ENCODE data around the gene CD9. TPM values are rescaled to one million over a fixed set of nuclear protein-coding genes. Genes with fewer than 3 reads are reported as not detected.
A peak's percentile ranks its signal among the peaks of the same experiment; 100 is the strongest.

The CD9 gene
- total and polyA plus RNA-seq, 2 of the 8 experiments (the other 6 are each of a cell fraction or from before 2014, with no cell fraction given): 168 to 319 TPM

- H3K23ac ChIP-seq (ENCODE audit: insufficient read length): no peak overlapping the region
- no peaks in the 10 kb centered on the region for H3K23me2 ChIP-seq (ENCODE audit: low read depth, low read length)
- no peak overlapping the region for H4K91ac ChIP-seq (replicated peaks; ENCODE audit: insufficient read length, low read length)
- no peak overlapping the region for H2BK120ac ChIP-seq (replicated peaks; ENCODE audit: low read depth, low read length)
- no peak overlapping the region for H2AFZ ChIP-seq (ENCODE audit: low read length)
- CTCF ChIA-PET (ENCODE audit: partially characterized antibody): no interaction called here
- no peak overlapping the region for H2AK5ac ChIP-seq (ENCODE audit: low read depth, low read length)
- no peak overlapping the region for H3K18ac ChIP-seq (ENCODE audit: extremely low read depth, low read length)
- no peak overlapping the region for H3K27ac ChIP-seq (ENCODE audit: low read depth, low read length)
- H3K56ac ChIP-seq (replicated peaks; ENCODE audit: insufficient read length, low read depth, low read length): no peak overlapping the region
- no peak overlapping the region for H3K4me3 ChIP-seq (ENCODE audit: extremely low read depth in 1 of 4, insufficient read depth in 2 of 4, low read depth in 3 of 4, low read length in 4 of 4)
- H2BK15ac ChIP-seq (ENCODE audit: low read length): no peak overlapping the region
- no peak overlapping the region for H3K4me2 ChIP-seq (ENCODE audit: insufficient read depth in 1 of 2, low read depth in 2 of 2, low read length in 2 of 2)
- POLR2A ChIA-PET (ENCODE audit: partially characterized antibody): no interaction called here
- H3K14ac ChIP-seq (ENCODE audit: insufficient read length): no peak overlapping the region
- no peaks in the 10 kb centered on the region for H3K79me1 ChIP-seq (ENCODE audit: low read depth, low read length)
- H4K20me1 ChIP-seq (replicated peaks in 1 of 2; ENCODE audit: control insufficient read depth in 1 of 2, insufficient read depth in 2 of 2, low read length in 2 of 2): no peaks in the 10 kb centered on the region
- no peak overlapping the region for H2BK5ac ChIP-seq (ENCODE audit: low read depth, low read length)
- no peak overlapping the region for H3K9ac ChIP-seq (replicated peaks in 1 of 4; ENCODE audit: extremely low read depth in 1 of 4, low read depth in 3 of 4, low read length in 3 of 4)
- no peaks in the 10 kb centered on the region for H3K27me3 ChIP-seq (replicated peaks in 1 of 4; ENCODE audit: control insufficient read depth in 3 of 4, extremely low read depth in 1 of 4, insufficient read depth in 3 of 4, low read length in 3 of 4)
- WGBS, 2 experiments (ENCODE audit: extremely low coverage in 1 of 2, insufficient coverage in 1 of 2, insufficient read length in 1 of 2, insufficient replicate concordance in 2 of 2, low coverage in 1 of 2, low lambda C conversion rate in 2 of 2, missing lambda C conversion rate in 1 of 2): 89% methylated on average over 15 of the region's 15 CpGs; no CpG with 5 or more reads in 1 of the 2 experiments
- H3K4ac ChIP-seq (replicated peaks; ENCODE audit: insufficient read length, low read depth, low read length): no peak overlapping the region
- H3K9me3 ChIP-seq (ENCODE audit: insufficient read depth in 2 of 2, low read depth in 1 of 2, low read length in 1 of 2): no peaks in the 10 kb centered on the region; a peak in 1 of 4 replicates
- 0 out of 2 replicates have a peak overlapping the region, but pooled peaks have one; percentile 31 for H4K8ac ChIP-seq (ENCODE audit: extremely low read depth, insufficient read depth, low read length)
- no peak overlapping the region for H2BK12ac ChIP-seq (ENCODE audit: low read depth, low read length)
- no peak for FAIRE-seq
- no peak for DNase-seq (ENCODE audit: low read depth in 1 of 2, low spot score in 2 of 2)
- H3K4me1 ChIP-seq (replicated peaks in 1 of 4; ENCODE audit: control insufficient read depth in 3 of 4, insufficient read depth in 4 of 4, low read length in 3 of 4): no peaks in the 10 kb centered on the region
- H4K5ac ChIP-seq (ENCODE audit: insufficient read length, low read depth, low read length): no peak overlapping the region
- H3K36me3 ChIP-seq (ENCODE audit: control insufficient read depth in 2 of 4, insufficient read depth in 4 of 4, low read length in 3 of 4): no peaks in the 10 kb centered on the region
- no peaks in the 10 kb centered on the region for H3K79me2 ChIP-seq (ENCODE audit: control insufficient read depth in 1 of 2, insufficient read depth in 2 of 2, low read length in 2 of 2)
- no peak overlapping the region for H2BK20ac ChIP-seq (ENCODE audit: low read length)
- TF ChIP-seq JUN (IDR thresholded peaks at IDR 0.05; ENCODE audit: low read depth, low read length) (no peak), KDM5A (IDR thresholded peaks at IDR 0.05; ENCODE audit: low read length) (no peak)
- TF ChIP-seq, protein P1, sequence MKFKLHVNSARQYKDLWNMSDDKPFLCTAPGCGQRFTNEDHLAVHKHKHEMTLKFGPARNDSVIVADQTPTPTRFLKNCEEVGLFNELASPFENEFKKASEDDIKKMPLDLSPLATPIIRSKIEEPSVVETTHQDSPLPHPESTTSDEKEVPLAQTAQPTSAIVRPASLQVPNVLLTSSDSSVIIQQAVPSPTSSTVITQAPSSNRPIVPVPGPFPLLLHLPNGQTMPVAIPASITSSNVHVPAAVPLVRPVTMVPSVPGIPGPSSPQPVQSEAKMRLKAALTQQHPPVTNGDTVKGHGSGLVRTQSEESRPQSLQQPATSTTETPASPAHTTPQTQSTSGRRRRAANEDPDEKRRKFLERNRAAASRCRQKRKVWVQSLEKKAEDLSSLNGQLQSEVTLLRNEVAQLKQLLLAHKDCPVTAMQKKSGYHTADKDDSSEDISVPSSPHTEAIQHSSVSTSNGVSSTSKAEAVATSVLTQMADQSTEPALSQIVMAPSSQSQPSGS (IDR thresholded peaks at IDR 0.05; ENCODE audit: low read length): no peak
These were observed 28.1 kb upstream of the CD9 start for GRCh38 chr12:6172086-6172485.

All from H1 (cell line).